PC-3 (cell line): ENCODE results near the gene ATP10B. TPM values are rescaled to one million over a fixed set of nuclear protein-coding genes. Genes with fewer than 3 reads are reported as not detected.

ENCODE experiments used
- ATAC-seq: fragments of 200-7000 bp; cut with Tn5 transposase; 2 replicates; pipeline ENCODE4 v1.9.1; 2020; ENCODE audit warnings: mild to moderate bottlenecking, moderate library complexity
- BruUV-seq: library from RNA; stranded (reverse); fragments of 400-500 nt; replicated peaks from 2 replicates; lab custom pipeline; 2021; lab: Mats Ljungman, UMichigan
- CTCF ChIA-PET: fragments of 300-600 bp; sonication (Branson Sonifier 250); formaldehyde crosslinking; loops from one replicate; lab custom pipeline; 2022; ENCODE audit warnings: antibody characterized with exemption; lab: Charles Lee
- POLR2A ChIA-PET: fragments of 300-600 bp; sonication (Branson Sonifier 250); formaldehyde crosslinking; loops from one replicate; lab custom pipeline; 2022; ENCODE audit warnings: antibody characterized with exemption; ENCODE audit not compliant: unreplicated experiment; lab: Charles Lee
- DNase-seq: peaks from one replicate; pipeline ENCODE4 v3.0.0-alpha.2; 2015
- H2AFZ ChIP-seq: fragments of 300-600 bp; sonication (generic); 2 replicates; pipeline ENCODE4 v1.6.0; 2016; ENCODE audit warnings: antibody characterized with exemption, low read length
- H3F3A ChIP-seq: fragments of 300-600 bp; sonication (generic); one replicate; pipeline ENCODE4 v1.6.0; 2017; ENCODE audit warnings: antibody characterized with exemption, low read length, control low read depth, mild to moderate bottlenecking; ENCODE audit not compliant: unreplicated experiment
- H3K27ac ChIP-seq: fragments of 300-600 bp; sonication (generic); 2 replicates; pipeline ENCODE4 v1.5.1; 2016; ENCODE audit warnings: mild to moderate bottlenecking, low read length
- H3K27me3 ChIP-seq: fragments of 300-600 bp; sonication (generic); 2 replicates; pipeline ENCODE4 v1.6.1; 2016; ENCODE audit warnings: low read length, mixed read lengths
- H3K36me3 ChIP-seq: fragments of 300-600 bp; sonication (generic); 2 replicates; pipeline ENCODE4 v1.6.1; 2016; ENCODE audit warnings: low read depth, mixed run types, low read length, mixed read lengths
- H3K4me1 ChIP-seq: fragments of 300-600 bp; sonication (generic); 2 replicates; pipeline ENCODE4 v1.5.1; 2016; ENCODE audit warnings: low read length; ENCODE audit not compliant: insufficient read depth
- H3K4me2 ChIP-seq: fragments of 300-600 bp; sonication (generic); 2 replicates; pipeline ENCODE4 v1.6.0; 2016; ENCODE audit warnings: low read length
- H3K4me3 ChIP-seq: fragments of 300-600 bp; sonication (generic); 2 replicates; pipeline ENCODE4 v1.5.1; 2016; ENCODE audit warnings: mild to moderate bottlenecking, low read length, mixed read lengths
- H3K79me2 ChIP-seq: fragments of 300-600 bp; sonication (generic); 2 replicates; pipeline ENCODE4 v1.6.1; 2017; ENCODE audit warnings: low read length, mixed read lengths
- H3K9ac ChIP-seq: fragments of 300-600 bp; sonication (generic); 2 replicates; pipeline ENCODE4 v1.6.0; 2016; ENCODE audit warnings: mild to moderate bottlenecking, low read length
- H3K9me2 ChIP-seq: fragments of 300-600 bp; sonication (generic); replicated peaks from 2 replicates; pipeline ENCODE4 v1.6.1; 2016; ENCODE audit warnings: mixed run types, low read length, mixed read lengths
- H3K9me3 ChIP-seq: fragments of 300-600 bp; sonication (generic); 2 replicates; pipeline ENCODE4 v1.6.1; 2016; ENCODE audit warnings: low read length, mixed read lengths
- H4K20me1 ChIP-seq: fragments of 300-600 bp; sonication (generic); 2 replicates; pipeline ENCODE4 v1.6.1; 2016; ENCODE audit warnings: low read length, mixed read lengths
- EZH2 ChIP-seq: fragments of 300-600 bp; sonication (generic); IDR thresholded peaks from one replicate; pipeline ENCODE4 v1.6.1; 2017; ENCODE audit warnings: antibody characterized with exemption, mild to moderate bottlenecking, low read length; ENCODE audit not compliant: unreplicated experiment
- EZH2phosphoT487 ChIP-seq: fragments of 300-600 bp; sonication (generic); IDR thresholded peaks from 2 replicates; pipeline ENCODE4 v1.6.1; 2018; ENCODE audit warnings: mild to moderate bottlenecking, antibody characterized with exemption, low read length, borderline replicate concordance
- intact Hi-C: fragments of 100-400 bp; cut with micrococcal nuclease; formaldehyde crosslinking; loops from 2 replicates; pipeline ENCODE4 v1.9.0; 2023
- total RNA-seq: library from RNA; depleted of rRNA; stranded (reverse); fragments of >200 nt; gene quantifications from 2 replicates; pipeline ENCODE4 v1.2.3, GENCODE V29; 2014
- TF ChIP-seq, protein P1 (sequence below): fragments of 300-600 bp; sonication (generic); conservative IDR thresholded peaks from 2 replicates; pipeline ENCODE4 v1.5.1; 2017; ENCODE audit warnings: antibody characterized with exemption, low read depth, mild to moderate bottlenecking, low read length

The ATP10B gene
- total RNA-seq, 1 experiment from 2014 or later: not detected

DNA sequence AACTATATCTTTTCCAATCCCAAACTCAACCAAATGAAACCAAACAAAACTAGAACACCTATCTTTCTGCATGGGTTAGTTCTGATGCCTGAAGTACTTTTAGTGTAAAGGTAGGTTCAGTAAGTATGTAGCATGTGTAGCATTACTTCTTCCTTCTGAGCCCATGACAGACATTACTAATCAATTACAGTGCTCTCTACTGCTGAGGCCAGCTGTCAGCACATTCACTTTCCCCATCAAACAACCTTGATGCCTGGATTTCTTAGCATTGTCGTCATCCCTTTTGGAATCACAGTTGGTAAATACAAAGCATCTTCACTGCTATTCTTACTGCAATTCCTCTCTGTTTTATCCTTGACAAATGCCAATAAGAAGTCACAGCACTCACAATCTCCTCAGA lies 327.2 kb downstream of the ATP10B start:
- Histone ChIP-seq H3K27me3 (no peaks in the 10 kb centered on the region), H4K20me1 (no peaks in the 10 kb centered on the region), H3K27ac (no peak overlapping the region), H2AFZ (no peak overlapping the region), H3K4me3 (no peak overlapping the region), H3K9ac (no peak overlapping the region), H3K79me2 (no peaks in the 10 kb centered on the region), H3K4me2 (no peak overlapping the region), H3F3A (no peaks in the 10 kb centered on the region), H3K36me3 (no peaks in the 10 kb centered on the region), H3K9me2 (no peaks in the 10 kb centered on the region), H3K4me1 (no peaks in the 10 kb centered on the region), H3K9me3 (no peaks in the 10 kb centered on the region)
- BruUV-seq: no TSS peak
- intact Hi-C loops: no loop called here
- TF ChIP-seq, protein P1, sequence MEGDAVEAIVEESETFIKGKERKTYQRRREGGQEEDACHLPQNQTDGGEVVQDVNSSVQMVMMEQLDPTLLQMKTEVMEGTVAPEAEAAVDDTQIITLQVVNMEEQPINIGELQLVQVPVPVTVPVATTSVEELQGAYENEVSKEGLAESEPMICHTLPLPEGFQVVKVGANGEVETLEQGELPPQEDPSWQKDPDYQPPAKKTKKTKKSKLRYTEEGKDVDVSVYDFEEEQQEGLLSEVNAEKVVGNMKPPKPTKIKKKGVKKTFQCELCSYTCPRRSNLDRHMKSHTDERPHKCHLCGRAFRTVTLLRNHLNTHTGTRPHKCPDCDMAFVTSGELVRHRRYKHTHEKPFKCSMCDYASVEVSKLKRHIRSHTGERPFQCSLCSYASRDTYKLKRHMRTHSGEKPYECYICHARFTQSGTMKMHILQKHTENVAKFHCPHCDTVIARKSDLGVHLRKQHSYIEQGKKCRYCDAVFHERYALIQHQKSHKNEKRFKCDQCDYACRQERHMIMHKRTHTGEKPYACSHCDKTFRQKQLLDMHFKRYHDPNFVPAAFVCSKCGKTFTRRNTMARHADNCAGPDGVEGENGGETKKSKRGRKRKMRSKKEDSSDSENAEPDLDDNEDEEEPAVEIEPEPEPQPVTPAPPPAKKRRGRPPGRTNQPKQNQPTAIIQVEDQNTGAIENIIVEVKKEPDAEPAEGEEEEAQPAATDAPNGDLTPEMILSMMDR: no peak
- TF ChIP-seq EZH2 (no peak), EZH2phosphoT487 (no peak)
- CTCF ChIA-PET: no interaction called here
- POLR2A ChIA-PET: no interaction called here
- ATAC-seq: no peak
- no peak for DNase-seq

DNA sequence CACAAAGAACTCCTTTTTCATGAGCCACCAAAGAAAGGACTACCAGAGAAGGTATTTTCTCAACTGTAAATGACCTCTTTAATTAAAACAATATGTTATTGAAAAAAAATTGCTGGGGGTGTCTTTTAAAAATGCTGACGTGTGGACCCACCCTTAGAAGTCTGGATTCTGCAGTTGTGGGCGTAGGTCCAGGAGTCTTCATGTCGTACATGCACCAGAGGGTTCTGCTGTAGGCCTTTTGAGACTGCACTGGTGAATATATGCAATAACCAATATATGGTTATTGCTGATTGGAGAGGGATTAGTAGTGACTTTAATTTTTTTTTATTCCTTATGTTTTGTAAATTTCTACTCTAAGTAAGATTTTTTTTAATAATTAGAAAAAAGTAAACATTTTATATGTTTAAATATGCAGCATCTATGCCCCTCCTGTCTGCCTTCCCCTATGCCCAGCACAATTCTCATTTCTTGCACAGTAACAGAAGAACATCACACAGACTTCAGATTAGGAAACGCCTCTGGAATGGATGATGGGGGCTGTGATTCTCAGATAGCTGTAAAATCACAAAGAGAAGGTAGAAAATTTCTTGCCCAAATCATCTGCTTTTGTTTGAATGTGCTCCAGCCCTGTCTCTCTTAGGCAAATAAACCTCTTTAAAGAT lies 328.4 kb downstream of the ATP10B start:
- H3K27ac ChIP-seq: no peak overlapping the region
- H3K9me3 ChIP-seq: no peaks in the 10 kb centered on the region
- ATAC-seq (no peak), DNase-seq (no peak)
- no peaks in the 10 kb centered on the region for H3K79me2 ChIP-seq
- POLR2A ChIA-PET: no interaction called here
- no peak overlapping the region for H3K4me3 ChIP-seq
- no peaks in the 10 kb centered on the region for H3K27me3 ChIP-seq
- TF ChIP-seq EZH2: no peak
- TF ChIP-seq EZH2phosphoT487: no peak
- TF ChIP-seq, protein P1: no peak
- H3K4me1 ChIP-seq: no peaks in the 10 kb centered on the region
- no peaks in the 10 kb centered on the region for H3K36me3 ChIP-seq
- H2AFZ ChIP-seq: no peak overlapping the region
- no TSS peak for BruUV-seq
- H3F3A ChIP-seq: no peaks in the 10 kb centered on the region
- no peak overlapping the region for H3K9ac ChIP-seq
- no peaks in the 10 kb centered on the region for H4K20me1 ChIP-seq
- intact Hi-C loops: no loop called here
- no peaks in the 10 kb centered on the region for H3K9me2 ChIP-seq
- no peak overlapping the region for H3K4me2 ChIP-seq
- CTCF ChIA-PET: no interaction called here

DNA sequence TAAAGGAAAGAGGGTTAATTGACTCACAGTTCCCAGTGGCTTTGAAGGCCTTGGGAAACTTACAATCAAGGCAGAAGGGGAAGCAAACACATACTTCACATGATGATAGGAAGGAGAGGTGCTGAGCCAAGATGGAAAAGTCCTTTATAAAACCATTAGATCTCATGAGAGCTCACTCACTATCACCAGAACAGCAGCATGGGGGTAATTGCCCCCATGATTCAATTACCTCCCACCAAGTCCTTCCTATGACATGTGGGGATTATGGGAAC lies 330.7 kb downstream of the ATP10B start:
- no peak overlapping the region for H3K4me3 ChIP-seq
- no peaks in the 10 kb centered on the region for H3K36me3 ChIP-seq
- H3K4me2 ChIP-seq: no peak overlapping the region
- intact Hi-C loops: no loop called here
- no peaks in the 10 kb centered on the region for H3K9me2 ChIP-seq
- H3K4me1 ChIP-seq: no peaks in the 10 kb centered on the region
- H3F3A ChIP-seq: no peaks in the 10 kb centered on the region
- H4K20me1 ChIP-seq: no peaks in the 10 kb centered on the region
- no peaks in the 10 kb centered on the region for H3K9me3 ChIP-seq
- ChIA-PET POLR2A (no interaction called here), CTCF (no interaction called here)
- no peaks in the 10 kb centered on the region for H3K27me3 ChIP-seq
- H2AFZ ChIP-seq: no peak overlapping the region
- DNase-seq: no peak
- H3K9ac ChIP-seq: no peak overlapping the region
- TF ChIP-seq, protein P1: no peak
- no peak for TF ChIP-seq EZH2
- no peak for TF ChIP-seq EZH2phosphoT487
- H3K27ac ChIP-seq: no peak overlapping the region
- no peak for ATAC-seq
- H3K79me2 ChIP-seq: no peaks in the 10 kb centered on the region
- BruUV-seq: no TSS peak
